HCT116 (cell line): ENCODE measurements around the gene SMG9. TPM values are rescaled to one million over a fixed set of nuclear protein-coding genes. Genes with fewer than 3 reads are reported as not detected.

ENCODE experiments used
- ATAC-seq: fragments of 200-7000 bp; cut with Tn5 transposase; 2 replicates; pipeline ENCODE4 v1.9.1; 2020; ENCODE audit warnings: mild to moderate bottlenecking, moderate library complexity
- BruUV-seq: library from RNA; stranded (reverse); fragments of 400-500 nt; replicated peaks from 2 replicates; lab custom pipeline; 2021; lab: Mats Ljungman, UMichigan
- CTCF ChIA-PET: fragments of 300-600 bp; sonication (Branson Sonifier 250); formaldehyde crosslinking; loops from one replicate; lab custom pipeline; 2021; ENCODE audit warnings: antibody characterized with exemption; lab: Charles Lee
- POLR2A ChIA-PET: fragments of 300-600, 350-600 bp; sonication (Branson Sonifier 250); formaldehyde crosslinking; loops from one replicate; lab custom pipeline; 2021; ENCODE audit warnings: antibody characterized with exemption; lab: Charles Lee
- RAD21 ChIA-PET, 2 experiments: fragments of 300-600 bp; sonication (Branson Sonifier 250); formaldehyde crosslinking; loops; one replicate each; lab custom pipeline; 2023; ENCODE audit warnings: low total read pairs in 2 of 2; ENCODE audit not compliant: uncharacterized antibody in 2 of 2, unreplicated experiment in 2 of 2, low non-redundant PET in 1 of 2; lab: Charles Lee
- DNase-seq: peaks from one replicate; pipeline ENCODE4 v3.0.0-alpha.2; 2010; ENCODE audit warnings: low read depth, low spot score
- H2AFZ ChIP-seq: fragments of 200-600 bp; shearing (Covaris generic), sonication (generic); 2 replicates; pipeline ENCODE4 v1.6.1; 2017; ENCODE audit warnings: low read depth, mixed run types, mixed read lengths, antibody characterized with exemption, low read length; ENCODE audit not compliant: poor library complexity, severe bottlenecking
- H3K27ac ChIP-seq: 2 replicates; pipeline ENCODE4 v1.5.1; 2012; ENCODE audit warnings: low read depth, low read length
- H3K27me3 ChIP-seq: fragments of 200-600 bp; sonication (generic); 2 replicates; pipeline ENCODE4 v1.6.1; 2016; ENCODE audit warnings: mixed run types, low read length, mixed read lengths; ENCODE audit not compliant: insufficient read depth
- H3K36me3 ChIP-seq, 2 experiments: fragments of 200-500 bp in 1 of 2; fragments of 200-600 bp in 1 of 2; sonication (Bioruptor generic) in 1 of 2; sonication (generic) in 1 of 2; 2 replicates each; pipeline versions ENCODE4 v1.5.1 to v1.6.1; 2014 to 2016; ENCODE audit warnings: low read length in 2 of 2, inconsistent platforms in 1 of 2, mixed read lengths in 1 of 2, mixed run types in 1 of 2; ENCODE audit not compliant: insufficient read depth in 2 of 2, control insufficient read depth in 1 of 2
- H3K4me1 ChIP-seq, 2 experiments: fragments of 200-600 bp in 1 of 2; sonication (generic) in 1 of 2; 2 replicates each; pipeline versions ENCODE4 v1.5.1 to v1.6.1; 2012 to 2017; ENCODE audit warnings: low read length in 2 of 2, inconsistent platforms in 1 of 2, mild to moderate bottlenecking in 1 of 2, mixed read lengths in 1 of 2, mixed run types in 1 of 2, moderate library complexity in 1 of 2; ENCODE audit not compliant: insufficient read depth in 2 of 2, control insufficient read depth in 1 of 2
- H3K4me2 ChIP-seq: fragments of 200-600 bp; sonication (generic); 2 replicates; pipeline ENCODE4 v1.6.1; 2017; ENCODE audit warnings: mixed run types, low read length, mixed read lengths
- H3K4me3 ChIP-seq, 2 experiments: fragments of 200-600 bp in 1 of 2; sonication (generic) in 1 of 2; replicated peaks in 1 of 2; 2 replicates each; pipeline ENCODE4 v1.5.1; 2011 to 2016; ENCODE audit warnings: low read length in 2 of 2, control low read depth in 1 of 2, low read depth in 1 of 2, mild to moderate bottlenecking in 1 of 2, mixed read lengths in 1 of 2, mixed run types in 1 of 2
- H3K79me2 ChIP-seq: fragments of 200-600 bp; sonication (generic); 2 replicates; pipeline ENCODE4 v1.6.1; 2017; ENCODE audit warnings: mild to moderate bottlenecking, mixed run types, low read length, moderate library complexity, mixed read lengths; ENCODE audit not compliant: insufficient read depth
- H3K9ac ChIP-seq: fragments of 200-600 bp; sonication (generic); 2 replicates; pipeline ENCODE4 v1.6.1; 2016; ENCODE audit warnings: low read length, mixed read lengths
- H3K9me2 ChIP-seq: fragments of 200-600 bp; sonication (generic), shearing (Covaris generic); 2 replicates; pipeline ENCODE4 v1.6.1; 2017; ENCODE audit warnings: mixed run types, mild to moderate bottlenecking, moderate library complexity; ENCODE audit not compliant: insufficient read depth
- H3K9me3 ChIP-seq, 2 experiments: fragments of 200-500 bp in 1 of 2; fragments of 200-600 bp in 1 of 2; sonication (Bioruptor generic) in 1 of 2; sonication (generic) in 1 of 2; 2 replicates each; pipeline ENCODE4 v1.6.1; 2014 to 2017; ENCODE audit warnings: low read length in 2 of 2, mixed read lengths in 2 of 2, inconsistent platforms in 1 of 2, low read depth in 1 of 2, mild to moderate bottlenecking in 1 of 2, mixed run types in 1 of 2, moderate library complexity in 1 of 2; ENCODE audit not compliant: control insufficient read depth in 1 of 2, insufficient read depth in 1 of 2
- H4K20me1 ChIP-seq: fragments of 200-600 bp; sonication (generic), shearing (Covaris generic); 2 replicates; pipeline ENCODE4 v1.6.1; 2017; ENCODE audit warnings: mixed run types, mild to moderate bottlenecking, moderate library complexity; ENCODE audit not compliant: insufficient read depth
- ATF3 ChIP-seq: IDR thresholded peaks from 2 replicates; pipeline ENCODE4 v1.6.1; 2012
- CEBPB ChIP-seq: IDR thresholded peaks from 2 replicates; pipeline ENCODE4 v1.6.1; 2012; ENCODE audit warnings: low read depth
- CTCF ChIP-seq, 3 experiments: fragments of 200-600 bp in 1 of 3; sonication (generic) in 1 of 3; IDR thresholded peaks in 2 of 3; conservative IDR thresholded peaks in 1 of 3; 2 replicates each; pipeline ENCODE4 v1.5.1; 2012 to 2017; ENCODE audit warnings: low read depth in 2 of 3, low read length in 2 of 3, antibody characterized with exemption in 1 of 3, borderline replicate concordance in 1 of 3, control low read depth in 1 of 3, mild to moderate bottlenecking in 1 of 3, mixed read lengths in 1 of 3, mixed run types in 1 of 3, moderate library complexity in 1 of 3; ENCODE audit not compliant: insufficient read depth in 1 of 3
- EGR1 ChIP-seq: IDR thresholded peaks from 2 replicates; pipeline ENCODE4 v1.6.1; 2012; ENCODE audit warnings: low read depth
- EZH2 ChIP-seq: fragments of 200-600 bp; sonication (generic); IDR thresholded peaks from 2 replicates; pipeline ENCODE4 v1.6.1; 2017; ENCODE audit warnings: antibody characterized with exemption, mixed run types
- EZH2phosphoT487 ChIP-seq: fragments of 200-600 bp; IDR thresholded peaks from 2 replicates; pipeline ENCODE4 v1.6.1; 2018; ENCODE audit warnings: antibody characterized with exemption, borderline replicate concordance
- FOSL1 ChIP-seq: IDR thresholded peaks from 2 replicates; pipeline ENCODE4 v1.6.1; 2012; ENCODE audit warnings: low read depth
- JUND ChIP-seq: IDR thresholded peaks from 2 replicates; pipeline ENCODE4 v1.6.1; 2012
- MAX ChIP-seq: IDR thresholded peaks from 2 replicates; pipeline ENCODE4 v1.6.1; 2012
- POLR2A ChIP-seq: IDR thresholded peaks from 2 replicates; pipeline ENCODE4 v1.7.0; 2011; ENCODE audit warnings: borderline replicate concordance; ENCODE audit not compliant: insufficient read depth, insufficient read length; ENCODE audit errors: extremely low read depth
- POLR2AphosphoS5 ChIP-seq: IDR thresholded peaks from 2 replicates; pipeline ENCODE4 v1.6.1; 2011; ENCODE audit warnings: mild to moderate bottlenecking, low read depth, low read length, moderate library complexity
- RAD21 ChIP-seq: IDR thresholded peaks from 2 replicates; pipeline ENCODE4 v1.6.1; 2012; ENCODE audit warnings: low read depth, mild to moderate bottlenecking
- REST ChIP-seq: IDR thresholded peaks from 2 replicates; pipeline ENCODE4 v1.6.1; 2012; ENCODE audit warnings: low read depth
- SIN3A ChIP-seq: IDR thresholded peaks from 2 replicates; pipeline ENCODE4 v1.6.1; 2012; ENCODE audit warnings: low read depth
- SP1 ChIP-seq: IDR thresholded peaks from 2 replicates; pipeline ENCODE4 v1.6.1; 2012; ENCODE audit warnings: low read depth
- SRF ChIP-seq: IDR thresholded peaks from 2 replicates; pipeline ENCODE4 v1.6.1; 2012; ENCODE audit warnings: low read depth
- YY1 ChIP-seq: IDR thresholded peaks from 2 replicates; pipeline ENCODE4 v1.6.1; 2011; ENCODE audit warnings: low read length, low read depth, moderate library complexity, mild to moderate bottlenecking; ENCODE audit not compliant: insufficient replicate concordance; ENCODE audit errors: extremely low read depth
- ZBTB33 ChIP-seq: IDR thresholded peaks from 2 replicates; pipeline ENCODE4 v1.6.1; 2011; ENCODE audit warnings: mild to moderate bottlenecking, low read length, moderate library complexity; ENCODE audit not compliant: insufficient replicate concordance; ENCODE audit errors: extremely low read depth
- ZFX ChIP-seq: fragments of 450-650 bp; IDR thresholded peaks from 2 replicates; pipeline ENCODE4 v1.6.1; 2017
- ZNF274 ChIP-seq: fragments of 200-500 bp; sonication (Bioruptor generic); IDR thresholded peaks from 2 replicates; pipeline ENCODE4 v1.6.1; 2014; ENCODE audit warnings: mild to moderate bottlenecking, low read depth, low read length, inconsistent platforms
- intact Hi-C: fragments of 100-400 bp; cut with micrococcal nuclease; formaldehyde crosslinking; loops from 2 replicates; pipeline ENCODE4 v1.10.0; 2022
- total RNA-seq: library from RNA; stranded (reverse); gene quantifications from one replicate; pipeline ENCODE4 v1.2.1, GENCODE V29; 2021; ENCODE audit not compliant: unreplicated experiment

SMG9 gene
- total RNA-seq, 1 experiment from 2014 or later: 80.2 TPM

GRCh38 chr19:43719918-43720317 is 34.8 kb downstream of the SMG9 start:
- TF ChIP-seq POLR2A (no peak), EZH2phosphoT487 (no peak), YY1 (no peak), POLR2AphosphoS5 (no peak), FOSL1 (no peak), SIN3A (no peak), SP1 (no peak), JUND (no peak), RAD21 (no peak), EGR1 (no peak), EZH2 (no peak), ZNF274 (no peak), ATF3 (no peak), ZFX (no peak), CTCF (IDR thresholded peaks at IDR 0.05 in 2 of 3, conservative IDR thresholded peaks at IDR 0.05 in 1 of 3; ENCODE audit: borderline replicate concordance in 1 of 3, insufficient read depth in 1 of 3, low read depth in 2 of 3, low read length in 2 of 3) (no peak), ZBTB33 (no peak), CEBPB (no peak), REST (no peak), SRF (no peak), MAX (no peak)
- Histone ChIP-seq H3K9ac (no peak overlapping the region), H3K4me3 (no peak overlapping the region), H3K4me2 (no peak overlapping the region), H2AFZ (no peak overlapping the region), H3K9me2 (no peaks in the 10 kb centered on the region), H3K27ac (no peak overlapping the region), H3K4me1 (peaks cover 4 to 11% of the 10 kb centered on the region in 2 experiments; a peak in 3 of 4 replicates), H3K9me3 (no peaks in the 10 kb centered on the region), H3K36me3 (no peaks in the 10 kb centered on the region), H4K20me1 (no peaks in the 10 kb centered on the region), H3K27me3 (no peaks in the 10 kb centered on the region), H3K79me2 (no peaks in the 10 kb centered on the region)
- ChIA-PET RAD21 (no interaction called here), CTCF (interaction anchor here (1.1 to 2.3 kb wide), 2 partner anchors 8 to 15 kb away, joined by 3 to 6 read pairs; no protein-coding TSS in a partner anchor), POLR2A (no interaction called here)
- intact Hi-C loops: loop anchor here (5.0 kb wide), 1 partner anchor 183 kb away; no protein-coding TSS in a partner anchor
- no peak for ATAC-seq
- DNase-seq: no peak
- BruUV-seq: no TSS peak
